ENCODE results near the gene KRT80.

Gene KRT80

GRCh38 chr12:52206304-52207040 is 14.7 kb upstream of the KRT80 start:
- Histone ChIP-seq H3K4me3 (ENCODE audit: low read length) (no peak overlapping the region), H3K27ac (ENCODE audit: low read length) (no peak overlapping the region), H3K9ac (ENCODE audit: low read depth, low read length) (no peak overlapping the region), H3K36me3 (ENCODE audit: insufficient read depth, low read depth, low read length) (no peaks in the 10 kb centered on the region), H3K27me3 (ENCODE audit: insufficient read depth, low read length) (no peaks in the 10 kb centered on the region), H3K4me1 (ENCODE audit: insufficient read depth, low read length) (no peaks in the 10 kb centered on the region), H3K9me3 (ENCODE audit: insufficient read depth, low read depth, low read length) (no peaks in the 10 kb centered on the region)

DNA sequence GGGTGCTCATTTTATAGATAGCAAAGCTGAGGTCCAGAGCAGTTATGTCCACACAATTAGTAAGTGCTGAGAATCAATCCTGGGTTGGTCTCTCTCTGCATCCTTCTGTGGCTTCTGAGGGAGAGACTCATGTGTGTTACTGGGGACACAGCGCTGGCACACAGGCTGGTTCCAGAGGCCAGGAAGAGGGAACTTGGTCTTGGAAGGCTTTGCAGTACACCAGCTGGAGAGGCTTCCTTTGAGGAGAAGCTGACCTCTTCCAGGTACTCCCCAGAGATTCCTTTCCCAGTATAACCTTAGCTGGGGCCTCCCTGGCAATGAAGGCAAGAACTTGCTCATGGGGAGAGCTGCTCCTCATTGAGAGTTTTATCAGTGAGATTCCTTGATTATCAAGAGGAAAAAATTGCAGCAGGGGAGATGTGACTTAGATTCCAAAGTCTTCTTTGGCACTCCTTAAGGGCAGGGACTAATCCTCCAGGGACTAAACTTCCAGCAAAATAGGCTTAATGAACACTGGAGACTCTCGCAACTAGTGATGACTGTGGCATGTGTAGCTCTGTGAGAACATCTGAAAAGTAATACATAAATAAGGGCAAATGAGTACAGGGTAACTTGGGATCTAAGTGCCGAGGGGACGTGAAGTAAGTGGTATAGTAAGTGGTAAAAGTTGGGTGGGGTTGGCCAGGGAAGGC is 13.9 kb upstream of the KRT80 start:
- Histone ChIP-seq H3K36me3 (ENCODE audit: insufficient read depth, low read depth, low read length) (no peaks in the 10 kb centered on the region), H3K9me3 (ENCODE audit: insufficient read depth, low read depth, low read length) (no peaks in the 10 kb centered on the region), H3K9ac (ENCODE audit: low read depth, low read length) (no peak overlapping the region), H3K4me3 (ENCODE audit: low read length) (no peak overlapping the region), H3K4me1 (ENCODE audit: insufficient read depth, low read length) (0 out of 2 replicates have a peak, but pooled peaks cover 3% of the 10 kb centered on the region), H3K27me3 (ENCODE audit: insufficient read depth, low read length) (no peaks in the 10 kb centered on the region), H3K27ac (ENCODE audit: low read length) (no peak overlapping the region)

GRCh38 chr12:52204931-52205505 is 13.2 kb upstream of the KRT80 start:
- Histone ChIP-seq H3K27me3 (ENCODE audit: insufficient read depth, low read length) (no peaks in the 10 kb centered on the region), H3K9me3 (ENCODE audit: insufficient read depth, low read depth, low read length) (no peaks in the 10 kb centered on the region), H3K4me1 (ENCODE audit: insufficient read depth, low read length) (0 out of 2 replicates have a peak, but pooled peaks cover 3% of the 10 kb centered on the region), H3K27ac (ENCODE audit: low read length) (no peak overlapping the region), H3K9ac (ENCODE audit: low read depth, low read length) (no peak overlapping the region), H3K4me3 (ENCODE audit: low read length) (no peak overlapping the region), H3K36me3 (ENCODE audit: insufficient read depth, low read depth, low read length) (no peaks in the 10 kb centered on the region)

DNA sequence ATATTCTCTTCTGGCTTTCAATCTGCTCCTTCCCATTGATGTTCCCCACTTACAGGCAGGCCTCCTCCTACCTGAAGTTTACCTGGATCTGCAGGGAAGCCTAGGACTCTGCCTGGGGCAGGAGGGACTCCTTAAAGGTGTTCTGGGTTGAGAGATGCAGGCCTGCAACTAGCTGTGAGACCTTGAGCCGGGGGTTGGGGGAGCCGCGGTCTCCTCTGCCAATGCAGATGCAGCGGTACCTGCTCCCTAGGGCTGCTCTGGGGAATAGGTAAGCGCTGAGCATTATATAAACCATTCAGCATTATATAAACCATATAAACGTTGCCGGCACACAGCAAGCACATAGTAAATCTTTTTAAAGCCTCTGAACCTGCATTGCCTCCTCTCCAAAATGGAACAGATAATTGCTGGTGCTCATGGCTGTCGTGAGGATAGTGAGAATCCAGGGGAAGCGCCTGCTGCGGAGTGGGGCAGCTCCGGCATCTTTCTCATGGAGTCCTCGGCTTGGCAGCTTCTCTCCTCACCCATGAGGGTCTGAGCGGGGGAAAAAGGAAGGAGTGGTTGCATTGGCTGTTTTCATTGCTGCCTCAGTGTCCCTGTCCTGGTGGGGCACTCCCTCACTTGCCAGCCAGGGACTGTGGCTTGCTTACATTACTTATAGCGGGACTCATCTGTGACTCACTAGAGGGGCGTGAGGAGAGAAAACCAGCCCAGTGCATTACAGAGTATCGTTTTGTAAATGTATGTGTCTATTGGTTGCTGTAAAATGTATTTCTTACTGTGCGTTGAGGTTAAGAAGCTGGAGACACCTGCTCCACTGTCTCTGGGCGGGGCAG is 12.5 kb upstream of the KRT80 start:
- Histone ChIP-seq H3K9ac (ENCODE audit: low read depth, low read length) (no peak overlapping the region), H3K27me3 (ENCODE audit: insufficient read depth, low read length) (no peaks in the 10 kb centered on the region), H3K36me3 (ENCODE audit: insufficient read depth, low read depth, low read length) (no peaks in the 10 kb centered on the region), H3K4me1 (ENCODE audit: insufficient read depth, low read length) (0 out of 2 replicates have a peak, but pooled peaks cover 3% of the 10 kb centered on the region), H3K9me3 (ENCODE audit: insufficient read depth, low read depth, low read length) (no peaks in the 10 kb centered on the region), H3K27ac (ENCODE audit: low read length) (no peak overlapping the region), H3K4me3 (ENCODE audit: low read length) (no peak overlapping the region)

GRCh38 chr12:52203079-52203921 is 11.5 kb upstream of the KRT80 start:
- Histone ChIP-seq H3K9me3 (ENCODE audit: insufficient read depth, low read depth, low read length) (no peaks in the 10 kb centered on the region), H3K9ac (ENCODE audit: low read depth, low read length) (no peak overlapping the region), H3K4me3 (ENCODE audit: low read length) (no peak overlapping the region), H3K4me1 (ENCODE audit: insufficient read depth, low read length) (0 out of 2 replicates have a peak, but pooled peaks cover 3% of the 10 kb centered on the region), H3K27me3 (ENCODE audit: insufficient read depth, low read length) (no peaks in the 10 kb centered on the region), H3K36me3 (ENCODE audit: insufficient read depth, low read depth, low read length) (no peaks in the 10 kb centered on the region), H3K27ac (ENCODE audit: low read length) (no peak overlapping the region)

DNA sequence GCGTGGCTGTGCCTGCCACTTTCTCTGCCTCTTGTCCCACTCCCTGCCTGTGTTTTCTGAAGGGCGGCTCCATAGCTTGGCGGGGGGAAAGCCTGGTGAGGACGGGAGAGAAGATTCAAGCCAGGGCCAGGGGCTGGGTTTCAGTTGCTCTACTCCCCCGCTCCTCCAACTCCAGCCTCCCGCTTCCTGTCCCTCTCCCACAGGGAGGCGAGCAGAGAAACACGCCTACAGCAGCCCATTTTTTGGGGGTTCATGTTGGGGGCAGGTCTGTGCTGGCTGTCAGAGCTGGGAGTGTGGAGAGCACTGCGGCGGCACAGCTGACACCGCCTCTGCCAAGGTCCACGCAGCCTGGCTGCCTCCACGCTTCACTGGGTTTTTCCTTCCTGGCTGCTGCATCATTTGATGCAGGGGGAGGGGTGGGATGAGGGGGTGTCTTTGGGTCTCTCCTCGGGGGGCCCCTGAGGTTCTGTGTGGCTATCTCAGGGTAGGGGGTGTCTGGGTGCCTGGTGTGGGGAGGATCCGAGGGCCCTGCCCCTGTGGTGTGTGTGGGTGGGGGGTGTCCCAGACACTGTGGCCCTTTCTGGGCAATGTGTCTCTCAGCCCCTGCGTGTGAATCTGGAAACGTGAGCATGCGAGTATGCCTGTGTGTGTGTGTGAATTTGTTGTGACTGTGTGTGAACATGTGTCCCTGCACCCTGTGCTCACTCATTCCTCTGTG is 10.7 kb upstream of the KRT80 start:
- no peaks in the 10 kb centered on the region for H3K36me3 ChIP-seq (ENCODE audit: insufficient read depth, low read depth, low read length)
- no peak overlapping the region for H3K27ac ChIP-seq (ENCODE audit: low read length)
- no peaks in the 10 kb centered on the region for H3K27me3 ChIP-seq (ENCODE audit: insufficient read depth, low read length)
- no peak overlapping the region for H3K9ac ChIP-seq (ENCODE audit: low read depth, low read length)
- H3K4me3 ChIP-seq (ENCODE audit: low read length), result no peak overlapping the region
- 0 out of 2 replicates have a peak, but pooled peaks cover 3% of the 10 kb centered on the region for H3K4me1 ChIP-seq (ENCODE audit: insufficient read depth, low read length)
- H3K9me3 ChIP-seq (ENCODE audit: insufficient read depth, low read depth, low read length), result no peaks in the 10 kb centered on the region

- Histone ChIP-seq H3K4me3 (ENCODE audit: low read length) (no peak overlapping the region), H3K36me3 (ENCODE audit: insufficient read depth, low read depth, low read length) (no peaks in the 10 kb centered on the region), H3K27ac (ENCODE audit: low read length) (no peak overlapping the region), H3K4me1 (ENCODE audit: insufficient read depth, low read length) (0 out of 2 replicates have a peak, but pooled peaks cover 3% of the 10 kb centered on the region), H3K9me3 (ENCODE audit: insufficient read depth, low read depth, low read length) (no peaks in the 10 kb centered on the region), H3K9ac (ENCODE audit: low read depth, low read length) (no peak overlapping the region), H3K27me3 (ENCODE audit: insufficient read depth, low read length) (no peaks in the 10 kb centered on the region)
Measured at GRCh38 chr12:52201451-52201839, 9.6 kb upstream of the KRT80 start.

DNA sequence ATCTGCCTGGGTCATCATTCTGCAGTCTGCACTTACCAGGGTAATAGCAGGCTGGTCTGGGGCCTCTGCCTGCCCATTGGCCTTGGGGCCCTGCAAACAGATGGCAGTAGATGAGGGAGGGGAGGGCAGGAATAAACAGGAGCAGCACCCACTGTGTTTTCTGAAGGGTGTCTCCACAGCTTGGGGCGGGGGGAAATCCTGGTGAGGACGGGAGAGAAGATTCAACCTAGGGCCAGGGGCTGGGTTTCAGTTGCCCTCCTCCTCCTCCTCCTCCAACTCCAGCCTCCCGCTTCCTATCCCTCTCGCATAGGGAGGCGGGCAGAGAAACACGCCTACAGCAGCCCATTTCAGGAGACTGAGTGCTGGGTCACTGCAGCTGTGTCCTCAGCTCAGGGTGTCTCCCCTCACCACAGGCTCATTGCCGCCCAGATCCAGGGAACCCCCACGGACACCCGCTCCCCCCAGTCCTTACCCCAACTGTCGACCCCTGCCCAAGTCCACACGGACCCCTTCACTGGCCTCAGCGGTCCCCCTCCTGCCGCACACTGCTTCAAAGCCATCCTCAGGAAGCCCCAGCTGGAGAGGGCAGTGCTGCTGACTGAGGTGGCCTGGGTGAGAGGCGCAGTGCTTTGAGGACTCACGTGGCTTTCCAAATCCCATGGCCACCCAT is 9.1 kb upstream of the KRT80 start:
- Histone ChIP-seq H3K27ac (ENCODE audit: low read length) (no peak overlapping the region), H3K9ac (ENCODE audit: low read depth, low read length) (no peak overlapping the region), H3K4me1 (ENCODE audit: insufficient read depth, low read length) (0 out of 2 replicates have a peak, but pooled peaks cover 3% of the 10 kb centered on the region), H3K27me3 (ENCODE audit: insufficient read depth, low read length) (no peaks in the 10 kb centered on the region), H3K36me3 (ENCODE audit: insufficient read depth, low read depth, low read length) (no peaks in the 10 kb centered on the region), H3K9me3 (ENCODE audit: insufficient read depth, low read depth, low read length) (no peaks in the 10 kb centered on the region), H3K4me3 (ENCODE audit: low read length) (no peak overlapping the region)

- no peak overlapping the region for H3K4me3 ChIP-seq (ENCODE audit: low read length)
- H3K9me3 ChIP-seq (ENCODE audit: insufficient read depth, low read depth, low read length), result no peaks in the 10 kb centered on the region
- 0 out of 2 replicates have a peak, but pooled peaks cover 3% of the 10 kb centered on the region for H3K4me1 ChIP-seq (ENCODE audit: insufficient read depth, low read length)
- no peaks in the 10 kb centered on the region for H3K36me3 ChIP-seq (ENCODE audit: insufficient read depth, low read depth, low read length)
- no peaks in the 10 kb centered on the region for H3K27me3 ChIP-seq (ENCODE audit: insufficient read depth, low read length)
- no peak overlapping the region for H3K27ac ChIP-seq (ENCODE audit: low read length)
- no peak overlapping the region for H3K9ac ChIP-seq (ENCODE audit: low read depth, low read length)
Measured at GRCh38 chr12:52200086-52200780, 8.4 kb upstream of the KRT80 start.
